NK-92 treated with Interleukin-12 subunit alpha and Interleukin-12 subunit beta, amount 100 ng/mL, for 24 hours (cell line): ENCODE measurements around the gene DSE.
A peak's percentile ranks its signal among the peaks of the same experiment; 100 is the strongest.

Experiments
- DNase-seq: peaks from one replicate; lab custom pipeline; 2025; lab: John Stamatoyannopoulos, UW

The DSE gene

DNA sequence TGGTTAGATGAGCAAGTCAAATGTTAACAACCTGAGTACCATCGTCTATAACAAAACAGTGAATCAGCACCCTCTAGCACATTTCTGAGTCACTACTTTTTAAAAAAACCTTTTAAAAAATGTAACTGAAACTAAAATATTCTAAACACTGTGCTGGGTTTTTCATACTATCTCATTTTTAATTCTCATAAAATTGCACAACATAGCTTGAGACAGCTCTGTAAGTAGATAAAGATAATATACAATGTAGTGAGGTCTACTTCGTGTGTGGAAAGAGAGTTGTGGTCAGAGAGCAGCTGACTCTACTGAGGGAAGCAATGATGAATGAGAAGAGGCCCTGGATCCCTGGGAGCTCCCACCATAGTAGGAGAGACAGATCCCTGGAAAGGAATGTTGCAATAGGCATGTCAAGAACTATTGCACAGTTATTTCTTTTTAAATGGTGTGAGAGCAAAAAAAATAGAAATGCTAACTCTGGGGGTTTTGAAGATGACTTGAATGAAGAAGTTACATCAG, 76.8 kb downstream of the DSE start:
- DNase-seq = peak; percentile 16

DNA sequence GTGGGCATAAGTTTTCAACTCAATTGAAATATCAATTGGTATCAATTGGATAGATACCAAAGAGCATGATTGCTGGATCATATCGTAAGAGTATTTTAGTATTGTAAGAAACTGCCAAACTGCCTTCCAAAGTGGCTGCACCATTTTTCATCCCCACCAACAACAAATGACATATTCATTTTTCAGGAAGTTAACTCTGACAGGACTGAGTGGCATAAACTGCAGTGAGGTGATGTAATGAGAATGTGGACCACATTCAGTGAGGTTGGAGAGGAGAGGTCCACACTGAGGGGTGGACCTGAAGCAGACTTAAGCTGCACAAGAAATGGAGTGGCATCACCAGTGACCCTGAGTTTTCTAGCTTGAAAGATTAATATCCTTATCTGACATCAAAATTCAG, 78.8 kb downstream of the DSE start:
- no peak for DNase-seq

DNA sequence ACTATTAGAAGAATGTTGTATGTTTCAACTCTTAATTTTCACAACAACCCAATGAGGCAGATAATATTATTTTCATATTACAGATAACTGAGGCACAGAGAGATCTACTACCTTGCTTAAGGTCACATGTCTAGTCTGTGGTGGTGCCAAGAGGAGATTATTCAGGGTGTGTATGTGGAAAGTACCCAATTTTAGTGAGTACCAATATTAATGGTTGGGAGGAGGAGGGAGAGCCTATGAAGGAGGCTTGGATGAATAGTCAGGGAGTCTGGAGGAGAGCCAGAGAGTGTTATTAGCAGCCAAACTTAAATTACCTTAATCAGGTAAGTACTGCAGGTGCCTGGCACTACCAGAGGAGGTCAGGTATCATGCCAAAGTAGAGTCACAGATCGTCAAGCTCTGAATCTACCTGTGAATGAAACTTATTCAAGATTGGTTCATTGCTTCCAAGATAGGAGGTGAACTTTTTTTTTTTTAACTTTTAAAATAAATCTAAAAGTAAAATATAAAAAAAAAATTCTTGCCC, 79.5 kb downstream of the DSE start:
- DNase-seq = no peak

DNA sequence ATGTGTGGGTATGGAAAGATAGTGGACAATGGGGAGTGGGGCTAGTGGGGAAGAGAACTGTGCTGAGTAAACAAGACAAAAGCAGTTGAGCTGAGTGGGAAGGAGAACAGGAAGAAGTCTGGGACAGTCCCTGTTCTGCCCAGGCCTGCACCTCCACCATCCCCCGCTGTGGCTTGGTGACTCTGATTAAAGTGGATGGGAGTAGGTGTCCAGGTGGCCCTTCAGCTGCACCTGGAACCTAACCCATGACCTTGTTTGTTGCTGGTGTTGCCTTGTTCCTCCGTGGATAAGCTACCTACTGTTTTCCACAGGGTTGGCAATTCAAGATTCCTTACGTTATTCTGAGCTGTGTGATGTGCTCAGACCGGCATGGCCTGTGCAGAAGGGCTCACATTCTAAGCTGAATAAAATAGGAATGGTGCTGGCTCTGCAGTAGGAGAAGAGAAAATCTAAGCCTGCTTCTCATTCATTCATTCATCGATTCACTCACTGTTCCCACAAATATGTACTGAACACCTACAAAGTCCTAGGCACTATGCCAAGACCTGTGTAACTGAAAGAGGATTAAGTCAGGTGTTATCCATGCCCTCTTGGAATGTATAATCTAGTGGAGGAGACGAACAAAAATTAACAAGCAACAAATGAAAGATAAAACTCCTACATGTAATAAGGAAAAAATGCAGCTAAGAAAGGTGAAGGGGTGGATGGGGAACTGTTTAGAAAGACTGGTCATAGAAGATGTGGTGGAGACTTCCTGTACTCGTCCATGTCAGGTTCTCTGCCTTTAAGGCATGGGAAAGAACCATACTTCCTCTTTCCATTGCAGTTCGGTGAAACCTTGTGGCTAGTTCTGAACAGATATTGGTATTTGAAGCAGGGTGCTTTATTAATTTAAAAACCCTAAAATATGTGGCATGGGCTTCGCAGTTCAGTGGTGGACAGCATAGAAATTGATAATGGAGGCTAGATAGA, 80.3 kb downstream of the DSE start:
- DNase-seq = no peak

DNA sequence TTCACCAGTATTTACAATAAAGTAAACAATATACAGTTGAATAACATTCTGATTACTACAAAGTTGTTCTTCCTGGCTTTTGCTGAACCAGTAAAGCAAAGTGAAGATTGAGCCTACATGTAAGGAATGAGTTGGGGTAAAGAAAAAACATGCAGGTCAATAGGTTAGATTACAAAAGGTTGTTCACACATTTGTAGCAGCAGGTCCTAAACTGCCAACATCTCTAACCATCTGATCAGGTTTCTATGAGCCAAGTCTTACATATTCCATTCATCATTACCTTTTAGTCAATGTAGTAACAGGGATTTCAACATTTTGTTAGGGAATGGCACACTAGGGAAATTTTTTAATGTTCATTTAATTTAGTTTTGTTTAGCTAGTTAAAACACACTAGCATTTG, 81.2 kb downstream of the DSE start:
- DNase-seq = no peak

DNA sequence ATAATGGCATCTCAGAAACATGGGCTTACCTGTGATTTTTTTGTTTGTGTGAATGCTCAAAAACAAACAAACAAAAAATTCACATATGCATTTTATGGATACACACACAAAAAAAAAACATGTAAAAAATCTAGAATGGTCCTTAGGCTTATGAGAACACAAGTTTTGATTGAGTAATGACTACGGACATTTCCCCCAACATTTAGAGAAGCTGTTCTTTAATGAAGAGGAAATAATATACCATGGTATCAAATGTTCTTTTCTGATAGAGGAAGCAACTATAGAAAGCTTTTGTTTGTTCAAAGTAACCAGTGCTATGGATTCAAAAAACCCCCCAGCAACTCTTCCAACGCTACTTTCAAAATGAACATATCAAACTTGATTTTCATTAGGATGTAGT, 81.8 kb downstream of the DSE start:
- no peak for DNase-seq

DNA sequence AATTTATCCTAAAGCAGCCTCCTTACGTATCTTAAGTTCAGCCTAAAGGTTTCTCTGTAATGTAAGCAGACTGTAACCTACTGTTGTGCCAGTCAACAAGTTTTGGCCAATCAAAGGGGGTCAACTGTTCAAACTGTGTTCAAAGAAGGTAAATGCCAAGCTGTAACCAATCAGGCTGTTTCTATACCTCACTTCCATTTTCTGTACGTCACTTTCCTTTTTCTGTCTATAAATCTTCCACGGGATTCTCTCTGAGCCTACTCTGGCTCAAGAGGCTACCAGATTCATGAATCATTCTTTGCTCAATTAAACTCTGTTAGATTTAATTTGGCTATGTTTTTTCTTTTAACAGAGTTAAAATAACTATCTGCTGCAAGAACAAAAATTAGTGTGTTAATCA, 85.4 kb downstream of the DSE start:
- DNase-seq = no peak

DNA sequence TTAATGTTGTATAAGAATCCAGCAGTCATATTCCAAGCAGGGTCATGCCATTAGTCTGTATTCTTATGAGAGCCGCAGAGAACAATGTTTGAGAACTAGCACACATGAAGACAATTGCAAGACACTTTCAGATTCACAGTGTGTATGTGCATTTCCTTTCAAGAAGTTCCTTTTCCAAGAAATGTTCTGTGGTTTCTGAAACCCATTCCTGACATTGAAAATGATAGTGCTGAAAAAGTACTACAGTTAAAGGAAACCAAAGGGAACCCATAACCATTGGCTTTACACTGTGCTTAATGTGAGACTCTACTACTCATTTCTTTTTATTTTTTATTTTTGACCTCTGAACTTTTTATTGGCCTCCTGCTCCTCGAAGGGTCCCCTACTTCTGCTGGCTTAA, 86.2 kb downstream of the DSE start:
- DNase-seq = no peak

DNA sequence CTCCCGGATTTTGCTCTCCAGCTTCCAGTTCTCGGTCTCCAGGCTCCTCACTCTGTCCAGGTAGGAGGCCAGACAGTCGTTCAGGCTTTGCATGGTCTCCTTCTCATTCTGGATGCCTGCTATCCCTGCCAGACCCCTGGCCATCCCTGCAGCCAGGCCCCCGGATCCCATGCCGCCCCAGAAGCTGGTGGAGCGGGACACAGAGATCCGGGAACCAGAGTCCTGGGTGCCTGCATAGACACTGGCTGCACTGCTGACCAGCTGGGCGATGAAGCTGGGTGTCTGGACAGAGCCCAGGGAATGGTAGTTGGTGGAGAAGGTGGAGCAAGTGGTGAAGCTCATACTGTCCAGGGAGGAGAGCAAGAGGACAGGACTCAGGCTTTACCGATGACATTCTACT, 87.5 kb downstream of the DSE start:
- DNase-seq = no peak

DNA sequence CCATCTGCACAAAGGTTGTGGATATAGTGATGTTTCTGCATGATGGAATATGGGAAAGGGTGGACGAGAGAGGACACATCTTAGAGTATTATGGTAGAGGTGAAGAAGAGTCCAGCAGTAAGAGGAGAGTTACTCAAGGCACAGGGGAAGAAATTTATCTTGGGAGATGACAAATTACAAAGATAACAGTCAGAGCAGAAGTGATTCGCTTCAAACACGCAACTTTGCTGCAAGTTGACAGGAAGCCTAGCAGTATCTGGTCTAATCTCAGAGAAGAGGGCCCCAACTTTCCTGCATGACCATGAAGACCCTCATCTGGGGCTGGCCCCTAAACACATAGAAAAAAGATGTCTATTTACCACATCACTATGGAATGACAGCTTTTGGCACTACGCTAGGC, 89.2 kb downstream of the DSE start:
- DNase-seq = no peak

DNA sequence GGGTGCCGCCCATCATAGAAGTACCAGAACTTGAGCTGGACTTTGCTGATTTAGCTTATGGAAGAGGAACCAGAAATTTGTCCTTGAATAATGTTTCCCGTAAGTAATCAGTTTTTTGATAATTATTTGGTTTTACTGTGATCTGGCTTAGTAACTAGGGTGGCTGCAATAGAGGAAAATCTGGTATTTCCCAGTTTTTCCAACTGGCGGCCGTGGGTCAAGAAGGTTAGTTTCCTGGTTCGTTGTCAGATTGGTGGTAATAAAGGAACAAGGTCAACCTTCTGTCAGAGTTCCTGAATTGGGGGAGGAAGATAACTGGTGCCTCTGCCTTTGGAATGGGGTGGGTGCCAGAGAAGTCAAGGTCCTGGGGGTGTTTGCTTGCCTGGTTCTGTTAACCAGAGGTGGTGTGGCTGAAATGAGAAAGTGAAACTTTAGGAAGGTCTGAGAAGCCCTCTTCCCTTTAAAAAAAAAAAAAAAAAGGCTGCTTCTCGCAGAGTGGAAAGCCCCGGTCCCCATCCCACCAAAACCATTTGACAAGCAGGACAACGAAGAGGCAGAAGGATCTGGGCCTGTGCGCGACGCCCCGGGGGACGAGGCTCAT, 90.7 kb downstream of the DSE start, which contains the start of gene CALHM6:
CALHM6 (plus strand) TSS at position 45 of the 601 bp plus-strand sequence; CDS start at position 600, 555 bp downstream.
- DNase-seq = no peak

DNA sequence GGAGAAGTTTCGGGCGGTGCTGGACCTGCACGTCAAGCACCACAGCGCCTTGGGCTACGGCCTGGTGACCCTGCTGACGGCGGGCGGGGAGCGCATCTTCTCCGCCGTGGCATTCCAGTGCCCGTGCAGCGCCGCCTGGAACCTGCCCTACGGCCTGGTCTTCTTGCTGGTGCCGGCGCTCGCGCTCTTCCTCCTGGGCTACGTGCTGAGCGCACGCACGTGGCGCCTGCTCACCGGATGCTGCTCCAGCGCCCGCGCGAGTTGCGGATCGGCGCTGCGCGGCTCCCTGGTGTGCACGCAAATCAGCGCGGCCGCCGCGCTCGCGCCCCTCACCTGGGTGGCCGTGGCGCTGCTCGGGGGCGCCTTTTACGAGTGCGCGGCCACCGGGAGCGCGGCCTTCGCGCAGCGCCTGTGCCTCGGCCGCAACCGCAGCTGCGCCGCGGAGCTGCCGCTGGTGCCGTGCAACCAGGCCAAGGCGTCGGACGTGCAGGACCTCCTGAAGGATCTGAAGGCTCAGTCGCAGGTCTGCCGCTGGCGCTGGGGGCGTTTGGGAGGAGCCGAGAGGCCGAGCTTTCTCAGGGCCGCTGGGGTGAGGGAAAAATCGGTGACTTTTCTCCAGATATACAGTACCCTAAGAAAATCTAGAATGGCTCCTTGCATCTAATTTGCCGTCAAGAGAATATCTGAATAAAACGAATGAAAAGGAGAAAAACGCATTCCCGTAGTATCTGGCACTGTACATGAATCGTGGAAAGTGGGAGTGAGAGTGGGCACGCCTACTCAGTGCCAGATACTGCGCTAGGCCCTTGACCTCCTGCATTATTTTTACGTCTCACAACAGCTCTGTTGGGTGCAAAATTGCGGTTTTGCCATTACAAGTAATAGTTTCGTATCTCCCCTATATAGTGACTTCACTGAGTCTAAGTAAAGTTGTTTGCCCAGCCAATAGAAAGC, 91.5 kb downstream of the DSE start:
- DNase-seq = no peak

DNA sequence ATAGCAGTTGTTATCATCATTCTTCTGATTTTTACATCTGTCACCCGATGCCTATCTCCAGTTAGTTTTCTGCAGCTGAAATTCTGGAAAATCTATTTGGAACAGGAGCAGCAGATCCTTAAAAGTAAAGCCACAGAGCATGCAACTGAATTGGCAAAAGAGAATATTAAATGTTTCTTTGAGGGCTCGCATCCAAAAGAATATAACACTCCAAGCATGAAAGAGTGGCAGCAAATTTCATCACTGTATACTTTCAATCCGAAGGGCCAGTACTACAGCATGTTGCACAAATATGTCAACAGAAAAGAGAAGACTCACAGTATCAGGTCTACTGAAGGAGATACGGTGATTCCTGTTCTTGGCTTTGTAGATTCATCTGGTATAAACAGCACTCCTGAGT, 92.6 kb downstream of the DSE start:
- no peak for DNase-seq

DNA sequence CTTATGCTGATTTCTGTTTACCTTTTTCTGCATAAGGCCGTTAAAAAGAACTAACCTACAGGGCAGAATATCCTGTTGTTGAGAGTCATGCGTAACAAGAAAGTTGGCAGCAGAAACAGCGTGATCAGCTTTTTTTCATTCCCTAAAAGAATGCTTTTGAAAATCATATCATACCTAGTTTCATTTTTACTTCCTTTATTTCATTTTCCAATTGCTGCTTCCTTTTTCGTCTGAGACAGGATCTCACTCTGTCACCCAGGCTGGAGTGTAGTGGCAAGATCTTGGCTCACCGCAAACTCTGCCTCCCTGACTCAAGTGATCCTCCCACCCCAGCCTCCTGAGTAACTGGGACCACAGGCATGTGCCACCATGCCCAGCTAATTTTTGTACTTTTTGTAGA, 94.5 kb downstream of the DSE start:
- DNase-seq = no peak

DNA sequence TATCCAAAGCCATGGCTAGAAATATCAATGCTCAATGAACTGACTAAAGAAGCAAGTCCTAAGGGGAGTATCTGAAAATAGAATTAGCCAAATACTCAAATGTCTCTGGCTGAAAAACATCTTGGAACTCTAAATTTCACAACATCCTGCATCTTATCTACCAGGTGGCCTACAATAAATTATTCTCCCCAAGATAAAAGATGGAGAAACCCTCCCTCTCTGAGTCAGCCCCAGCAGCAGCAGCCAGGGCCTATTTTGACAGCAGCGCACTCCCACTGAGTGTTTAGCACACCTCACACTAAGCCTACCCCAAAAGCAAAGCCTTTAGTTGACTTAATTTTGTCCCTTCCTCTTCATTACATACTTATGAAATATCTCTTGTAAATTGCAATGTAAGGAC, 96.3 kb downstream of the DSE start:
- no peak for DNase-seq

DNA sequence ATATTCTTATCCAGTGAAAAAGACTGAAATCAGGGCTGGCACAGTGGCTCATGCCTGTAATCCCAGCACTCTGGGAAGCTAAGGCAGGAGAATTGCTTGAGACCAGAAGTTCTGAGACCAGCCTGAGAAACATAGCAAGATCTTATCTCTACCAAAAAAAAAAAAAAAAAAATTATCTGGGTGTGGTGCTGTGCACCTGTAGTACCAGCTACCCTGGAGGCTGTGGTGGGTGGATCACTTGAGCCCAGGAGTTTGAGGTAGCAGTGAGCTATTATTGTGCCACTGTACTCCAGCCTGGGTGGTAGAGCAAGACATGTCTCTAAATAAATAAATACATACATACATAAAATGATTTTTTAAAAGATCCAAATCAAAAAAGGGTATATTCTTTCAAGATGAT, 96.8 kb downstream of the DSE start:
- DNase-seq = no peak

DNA sequence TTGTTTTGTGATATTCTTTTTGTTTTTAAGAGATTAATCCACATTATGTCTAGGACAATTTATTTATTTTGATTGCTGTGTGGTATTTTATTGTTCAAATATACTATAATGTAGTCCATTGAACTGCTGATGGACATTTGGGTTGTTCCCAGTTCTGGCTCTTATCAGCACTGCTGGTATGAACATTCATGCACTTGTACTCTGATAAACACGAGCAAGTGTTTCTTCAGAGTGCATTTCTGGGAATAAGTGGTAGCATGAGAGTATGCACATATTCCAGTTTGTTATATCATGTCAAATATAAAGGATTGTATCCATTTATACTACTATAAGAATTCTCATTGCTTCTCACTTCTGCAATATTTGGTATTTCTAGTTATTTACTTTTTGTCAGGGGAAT, 97.5 kb downstream of the DSE start:
- DNase-seq = no peak

DNA sequence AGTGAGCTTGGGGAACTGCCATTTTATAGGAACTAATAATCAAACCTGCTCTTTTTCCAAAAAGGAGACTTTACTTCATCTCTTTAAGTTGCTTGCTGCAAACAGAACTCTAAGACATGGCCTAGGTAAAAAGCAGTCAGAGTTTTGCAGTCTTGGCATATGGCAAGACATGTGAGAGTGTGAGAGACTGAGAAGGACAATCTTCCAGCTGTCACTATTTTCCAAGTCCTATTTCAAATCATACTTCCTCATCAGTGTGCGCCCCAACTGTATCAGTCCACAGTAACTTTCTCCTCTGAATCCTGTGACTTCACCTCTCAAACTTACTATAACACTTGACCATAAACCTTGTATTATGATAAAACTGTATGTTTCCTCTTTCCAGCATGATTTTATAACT, 100.8 kb downstream of the DSE start:
- no peak for DNase-seq

DNA sequence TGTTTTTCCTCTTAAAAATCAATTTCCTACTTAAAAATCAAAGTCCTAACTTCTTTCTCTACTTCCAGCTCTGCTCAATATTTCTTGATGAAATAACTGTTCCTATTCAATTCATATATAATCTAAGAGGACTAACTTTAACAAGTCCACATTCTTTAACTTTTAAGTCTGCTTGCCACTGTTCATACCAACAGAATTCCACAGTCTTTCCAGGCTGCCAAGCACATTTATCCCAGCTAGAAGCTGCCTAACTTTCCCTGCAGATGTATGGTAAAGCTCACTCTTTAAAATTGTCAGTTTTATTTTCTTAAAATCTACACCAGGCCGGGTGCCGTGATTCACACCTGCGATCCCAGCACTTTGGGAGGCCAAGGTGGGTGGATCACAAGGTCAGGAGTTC, 102.0 kb downstream of the DSE start:
- DNase-seq = no peak

DNA sequence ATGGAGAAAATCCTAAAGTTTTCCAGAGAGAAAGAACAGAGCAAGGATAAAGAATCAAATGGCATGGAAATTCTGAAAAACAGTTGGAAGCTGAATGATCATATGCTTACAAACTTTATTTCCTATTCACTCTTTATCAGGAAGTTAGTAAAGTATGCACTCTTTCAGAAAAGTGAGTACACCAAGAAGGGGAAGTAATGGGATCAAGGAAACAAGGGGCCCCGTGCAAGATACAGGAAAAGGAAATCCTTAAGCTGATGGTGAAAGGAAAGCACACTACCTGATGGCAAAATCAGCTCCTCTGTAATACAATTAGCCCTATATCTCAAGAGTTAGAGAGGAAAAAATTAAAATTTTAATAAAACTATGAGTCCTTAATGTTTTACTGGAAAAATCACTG, 104.4 kb downstream of the DSE start:
- no peak for DNase-seq

DNA sequence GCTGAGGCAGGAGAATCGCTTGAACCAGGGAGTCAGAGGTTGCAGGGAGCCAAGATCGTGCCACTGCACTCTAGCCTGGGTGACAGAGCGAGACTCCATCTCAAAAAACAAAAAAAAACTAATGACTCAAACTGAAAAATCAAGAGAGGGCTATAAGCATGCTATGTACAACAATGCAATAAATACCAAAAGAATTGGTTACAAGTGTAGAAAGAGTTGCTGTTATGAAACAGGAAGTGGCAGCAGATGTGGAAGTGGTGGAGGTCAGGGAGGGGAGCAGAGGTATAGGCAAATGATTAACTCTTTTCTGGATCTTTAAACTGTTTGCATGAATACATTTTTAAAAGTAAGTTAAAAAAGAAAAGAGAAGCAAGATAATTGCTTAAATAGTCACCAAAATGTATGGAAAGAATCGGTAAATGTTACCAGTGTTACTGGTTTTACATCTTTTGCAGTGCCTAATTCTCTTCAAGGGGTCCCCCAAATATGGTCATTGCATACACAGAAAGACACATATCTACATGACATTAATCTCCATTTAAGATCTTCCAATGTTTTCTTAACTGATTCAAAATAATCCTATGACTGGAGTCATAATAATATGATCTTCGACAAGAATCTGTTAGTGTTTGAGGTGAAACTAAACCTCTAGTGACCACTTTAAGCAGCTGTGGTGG, 105.4 kb downstream of the DSE start:
- peak; percentile 27 for DNase-seq
